Breast epithelium (tissue), 3 donors: ENCODE data around the gene CYB5A.

Source experiments
- CTCF ChIP-seq, 3 donors: fragments of 450-650 bp; IDR thresholded peaks; one replicate each; pipeline ENCODE4 v1.5.1; 2016 to 2017; ENCODE audit warnings: antibody characterized with exemption in 3 of 3, mild to moderate bottlenecking in 3 of 3, moderate library complexity in 3 of 3
- POLR2A ChIP-seq: fragments of 450-650 bp; IDR thresholded peaks from one replicate; pipeline ENCODE4 v1.6.1; 2016; ENCODE audit warnings: antibody characterized with exemption, mild to moderate bottlenecking, moderate library complexity

- TF ChIP-seq POLR2A (no peak), CTCF (IDR thresholded peaks at IDR 0.05) (no peak)
Measured at GRCh38 chr18:74291472-74291770, 342 bp downstream of the CYB5A start.
